H9 (cell line): ENCODE results near the gene LST1. TPM values are rescaled to one million over a fixed set of nuclear protein-coding genes. Genes with fewer than 3 reads are reported as not detected.

ENCODE experiments used
- DNase-seq: peaks from one replicate; pipeline ENCODE4 v3.0.0-alpha.2; 2017
- H2AFZ ChIP-seq: one replicate; pipeline ENCODE4 v1.6.1; 2013; ENCODE audit warnings: mild to moderate bottlenecking, low read length, control low read depth, moderate library complexity
- H2AK5ac ChIP-seq: 2 replicates; pipeline ENCODE4 v1.6.1; 2013; ENCODE audit warnings: low read length, control low read depth, mixed read lengths; ENCODE audit not compliant: insufficient read length
- H2BK120ac ChIP-seq: one replicate; pipeline ENCODE4 v1.6.1; 2013; ENCODE audit warnings: low read depth, mild to moderate bottlenecking, low read length, control low read depth, inconsistent platforms; ENCODE audit not compliant: poor library complexity, severe bottlenecking
- H2BK12ac ChIP-seq: 2 replicates; pipeline ENCODE4 v1.6.1; 2013; ENCODE audit warnings: low read length, control low read depth, mixed read lengths, low read depth; ENCODE audit not compliant: insufficient read length
- H2BK15ac ChIP-seq: 2 replicates; pipeline ENCODE4 v1.6.1; 2013; ENCODE audit warnings: low read depth, low read length, control low read depth
- H2BK20ac ChIP-seq: one replicate; pipeline ENCODE4 v1.6.1; 2013; ENCODE audit warnings: low read depth, mild to moderate bottlenecking, low read length, control low read depth, inconsistent platforms; ENCODE audit not compliant: poor library complexity, severe bottlenecking
- H2BK5ac ChIP-seq: 2 replicates; pipeline ENCODE4 v1.6.1; 2013; ENCODE audit warnings: low read length, control low read depth, mixed read lengths; ENCODE audit not compliant: insufficient read length
- H3K14ac ChIP-seq: 2 replicates; pipeline ENCODE4 v1.6.1; 2013; ENCODE audit warnings: low read length, control low read depth; ENCODE audit not compliant: insufficient read depth
- H3K18ac ChIP-seq: 2 replicates; pipeline ENCODE4 v1.6.1; 2013; ENCODE audit warnings: low read depth, mild to moderate bottlenecking, mixed read lengths, low read length, control low read depth; ENCODE audit not compliant: insufficient read length
- H3K23ac ChIP-seq: 2 replicates; pipeline ENCODE4 v1.6.1; 2013; ENCODE audit warnings: low read length, control low read depth, mixed read lengths, low read depth; ENCODE audit not compliant: insufficient read length
- H3K23me2 ChIP-seq: 2 replicates; pipeline ENCODE4 v1.6.1; 2013; ENCODE audit warnings: low read depth, mild to moderate bottlenecking, mixed read lengths, low read length, control low read depth; ENCODE audit not compliant: insufficient read length, poor library complexity, severe bottlenecking
- H3K27ac ChIP-seq: 2 replicates; pipeline ENCODE4 v1.5.1; 2013; ENCODE audit warnings: low read length, control low read depth, mixed read lengths, low read depth; ENCODE audit not compliant: insufficient read length
- H3K27me3 ChIP-seq: 2 replicates; pipeline ENCODE4 v1.6.1; 2013; ENCODE audit warnings: low read length, control low read depth, inconsistent platforms; ENCODE audit not compliant: insufficient read depth
- H3K4ac ChIP-seq: 2 replicates; pipeline ENCODE4 v1.6.1; 2013; ENCODE audit warnings: low read depth, mild to moderate bottlenecking, control low read depth, inconsistent platforms, low read length, moderate library complexity
- H3K4me1 ChIP-seq: 2 replicates; pipeline ENCODE4 v1.6.1; 2013; ENCODE audit warnings: low read length, control low read depth, inconsistent platforms; ENCODE audit not compliant: insufficient read depth
- H3K4me2 ChIP-seq: 2 replicates; pipeline ENCODE4 v1.6.1; 2013; ENCODE audit warnings: low read length, control low read depth, mixed read lengths; ENCODE audit not compliant: insufficient read length, insufficient read depth
- H3K56ac ChIP-seq: 2 replicates; pipeline ENCODE4 v1.6.1; 2013; ENCODE audit warnings: low read depth, mild to moderate bottlenecking, mixed read lengths, low read length, control low read depth; ENCODE audit not compliant: insufficient read length
- H3K79me1 ChIP-seq: 2 replicates; pipeline ENCODE4 v1.6.1; 2013; ENCODE audit warnings: low read depth, mild to moderate bottlenecking, moderate library complexity, low read length, control low read depth, inconsistent platforms; ENCODE audit not compliant: insufficient read depth, poor library complexity, severe bottlenecking
- H3K79me2 ChIP-seq: 2 replicates; pipeline ENCODE4 v1.6.1; 2013; ENCODE audit warnings: low read length, control low read depth, inconsistent platforms; ENCODE audit not compliant: insufficient read depth
- H3K9ac ChIP-seq: 2 replicates; pipeline ENCODE4 v1.6.1; 2013; ENCODE audit warnings: low read length, control low read depth, mixed read lengths; ENCODE audit not compliant: insufficient read length; ENCODE audit errors: extremely low read depth
- H3K9me3 ChIP-seq: one replicate; pipeline ENCODE4 v1.6.1; 2013; ENCODE audit warnings: low read depth, low read length, inconsistent platforms; ENCODE audit not compliant: control insufficient read depth
- H3T11ph ChIP-seq: one replicate; pipeline ENCODE4 v1.6.1; 2013; ENCODE audit warnings: mild to moderate bottlenecking, low read length, control low read depth, inconsistent platforms
- H4K20me1 ChIP-seq: one replicate; pipeline ENCODE4 v1.6.1; 2013; ENCODE audit not compliant: control insufficient read depth, insufficient read length, insufficient read depth
- H4K5ac ChIP-seq: 2 replicates; pipeline ENCODE4 v1.6.1; 2013; ENCODE audit warnings: low read depth, mild to moderate bottlenecking, mixed read lengths, low read length, control low read depth; ENCODE audit not compliant: insufficient read length
- H4K8ac ChIP-seq: replicated peaks from 2 replicates; pipeline ENCODE4 v1.6.1; 2013; ENCODE audit warnings: low read length, control low read depth, mixed read lengths, low read depth; ENCODE audit not compliant: insufficient read length
- H4K91ac ChIP-seq: 2 replicates; pipeline ENCODE4 v1.6.1; 2013; ENCODE audit warnings: low read depth, mild to moderate bottlenecking, moderate library complexity, mixed read lengths, low read length, control low read depth; ENCODE audit not compliant: insufficient read length
- H3K27ac Mint-ChIP-seq, 3 experiments: 2 replicates in 2 of 3; 3 replicates in 1 of 3; pipeline ENCODE4 v1.8.0; 2020 to 2021; ENCODE audit warnings: mixed read lengths in 3 of 3, mild to moderate bottlenecking in 1 of 3, moderate library complexity in 1 of 3
- H3K27me3 Mint-ChIP-seq: 2 replicates; pipeline ENCODE4 v1.8.0; 2021; ENCODE audit warnings: low read depth, mild to moderate bottlenecking, moderate library complexity, mixed read lengths
- H3K36me3 Mint-ChIP-seq, 3 experiments: 2 replicates in 2 of 3; 3 replicates in 1 of 3; pipeline ENCODE4 v1.8.0; 2020 to 2021; ENCODE audit warnings: low read depth in 3 of 3, mixed read lengths in 3 of 3; ENCODE audit not compliant: insufficient read depth in 1 of 3
- H3K4me1 Mint-ChIP-seq, 2 experiments: 2 replicates each; pipeline ENCODE4 v1.8.0; 2020; ENCODE audit warnings: mixed read lengths in 2 of 2
- H3K4me3 Mint-ChIP-seq, 2 experiments: 2 replicates in 1 of 2; 3 replicates in 1 of 2; pipeline ENCODE4 v1.8.0; 2020 to 2021; ENCODE audit warnings: mild to moderate bottlenecking in 2 of 2, mixed read lengths in 2 of 2, moderate library complexity in 1 of 2
- H3K9me3 Mint-ChIP-seq, 2 experiments: 2 replicates in 1 of 2; 3 replicates in 1 of 2; pipeline ENCODE4 v1.8.0; 2020; ENCODE audit warnings: mild to moderate bottlenecking in 2 of 2, mixed read lengths in 2 of 2, moderate library complexity in 1 of 2
- WGBS: extraction: QIAGEN DNeasy Blood & Tissue Kit; methylation state at CpG from one replicate; pipeline ENCODE4 v1.1.7; 2013; ENCODE audit warnings: missing lambda C conversion rate, low lambda C conversion rate, mixed read lengths; ENCODE audit not compliant: insufficient read length; ENCODE audit errors: extremely low coverage; 5-methylcytosine and 5-hydroxymethylcytosine counted together
- total RNA-seq: library from RNA; stranded (reverse); gene quantifications from 2 replicates; pipeline ENCODE4 v1.2.1, GENCODE V29; 2021
- TF ChIP-seq, protein P1 (sequence below): fragments of 200-600 bp; sonication (generic); conservative IDR thresholded peaks from 3 replicates; pipeline ENCODE4 v1.8.0; 2021; ENCODE audit warnings: antibody characterized with exemption, mild to moderate bottlenecking

The LST1 gene
- total RNA-seq, 1 experiment from 2014 or later, result not detected

DNA sequence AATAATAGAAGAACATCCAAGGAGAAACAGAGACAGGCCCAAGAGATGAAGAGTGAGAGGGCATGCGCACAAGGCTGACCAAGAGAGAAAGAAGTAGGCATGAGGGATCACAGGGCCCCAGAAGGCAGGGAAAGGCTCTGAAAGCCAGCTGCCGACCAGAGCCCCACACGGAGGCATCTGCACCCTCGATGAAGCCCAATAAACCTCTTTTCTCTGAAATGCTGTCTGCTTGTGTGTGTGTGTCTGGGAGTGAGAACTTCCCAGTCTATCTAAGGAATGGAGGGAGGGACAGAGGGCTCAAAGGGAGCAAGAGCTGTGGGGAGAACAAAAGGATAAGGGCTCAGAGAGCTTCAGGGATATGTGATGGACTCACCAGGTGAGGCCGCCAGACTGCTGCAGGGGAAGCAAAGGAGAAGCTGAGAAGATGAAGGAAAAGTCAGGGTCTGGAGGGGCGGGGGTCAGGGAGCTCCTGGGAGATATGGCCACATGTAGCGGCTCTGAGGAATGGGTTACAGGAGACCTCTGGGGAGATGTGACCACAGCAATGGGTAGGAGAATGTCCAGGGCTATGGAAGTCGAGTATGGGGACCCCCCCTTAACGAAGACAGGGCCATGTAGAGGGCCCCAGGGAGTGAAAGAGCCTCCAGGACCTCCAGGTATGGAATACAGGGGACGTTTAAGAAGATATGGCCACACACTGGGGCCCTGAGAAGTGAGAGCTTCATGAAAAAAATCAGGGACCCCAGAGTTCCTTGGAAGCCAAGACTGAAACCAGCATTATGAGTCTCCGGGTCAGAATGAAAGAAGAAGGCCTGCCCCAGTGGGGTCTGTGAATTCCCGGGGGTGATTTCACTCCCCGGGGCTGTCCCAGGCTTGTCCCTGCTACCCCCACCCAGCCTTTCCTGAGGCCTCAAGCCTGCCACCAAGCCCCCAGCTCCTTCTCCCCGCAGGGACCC is 11.7 kb upstream of the LST1 start:
- H4K5ac ChIP-seq, result no peak overlapping the region
- peaks cover 26% of the 10 kb centered on the region for H3K27me3 Mint-ChIP-seq
- H3K27me3 ChIP-seq, result no peaks in the 10 kb centered on the region
- no peak overlapping the region for H2AK5ac ChIP-seq
- H3K9me3 Mint-ChIP-seq, result no peaks in the 10 kb centered on the region; a peak in 1 of 5 replicates
- H3K27ac Mint-ChIP-seq, result no peak overlapping the region
- no peak overlapping the region for H3K4me2 ChIP-seq
- H3K79me1 ChIP-seq, result no peaks in the 10 kb centered on the region
- H3K23me2 ChIP-seq, result peaks cover 3% of the 10 kb centered on the region
- TF ChIP-seq, protein P1, sequence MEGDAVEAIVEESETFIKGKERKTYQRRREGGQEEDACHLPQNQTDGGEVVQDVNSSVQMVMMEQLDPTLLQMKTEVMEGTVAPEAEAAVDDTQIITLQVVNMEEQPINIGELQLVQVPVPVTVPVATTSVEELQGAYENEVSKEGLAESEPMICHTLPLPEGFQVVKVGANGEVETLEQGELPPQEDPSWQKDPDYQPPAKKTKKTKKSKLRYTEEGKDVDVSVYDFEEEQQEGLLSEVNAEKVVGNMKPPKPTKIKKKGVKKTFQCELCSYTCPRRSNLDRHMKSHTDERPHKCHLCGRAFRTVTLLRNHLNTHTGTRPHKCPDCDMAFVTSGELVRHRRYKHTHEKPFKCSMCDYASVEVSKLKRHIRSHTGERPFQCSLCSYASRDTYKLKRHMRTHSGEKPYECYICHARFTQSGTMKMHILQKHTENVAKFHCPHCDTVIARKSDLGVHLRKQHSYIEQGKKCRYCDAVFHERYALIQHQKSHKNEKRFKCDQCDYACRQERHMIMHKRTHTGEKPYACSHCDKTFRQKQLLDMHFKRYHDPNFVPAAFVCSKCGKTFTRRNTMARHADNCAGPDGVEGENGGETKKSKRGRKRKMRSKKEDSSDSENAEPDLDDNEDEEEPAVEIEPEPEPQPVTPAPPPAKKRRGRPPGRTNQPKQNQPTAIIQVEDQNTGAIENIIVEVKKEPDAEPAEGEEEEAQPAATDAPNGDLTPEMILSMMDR, result peak; percentile 40; the same call in 2 of the 3 replicates
- H3K18ac ChIP-seq, result no peak overlapping the region
- no peak overlapping the region for H3K56ac ChIP-seq
- peak; percentile 52 for DNase-seq
- no peak overlapping the region for H2BK15ac ChIP-seq
- no peak overlapping the region for H2BK5ac ChIP-seq
- H2BK120ac ChIP-seq, result no peak overlapping the region
- no CpG with 5 or more reads among the region's 14 CpGs for WGBS
- H4K8ac ChIP-seq, result no peak overlapping the region
- peaks cover 13 to 23% of the 10 kb centered on the region in 2 experiments for H3K4me1 Mint-ChIP-seq
- H4K91ac ChIP-seq, result no peak overlapping the region
- H3K9ac ChIP-seq, result no peak overlapping the region
- H3K23ac ChIP-seq, result no peak overlapping the region
- H3K27ac ChIP-seq, result no peak overlapping the region
- H2BK12ac ChIP-seq, result no peak overlapping the region
- no peaks in the 10 kb centered on the region for H3K4me1 ChIP-seq
- no peaks in the 10 kb centered on the region for H4K20me1 ChIP-seq
- H3K14ac ChIP-seq, result no peak overlapping the region
- H3K79me2 ChIP-seq, result no peaks in the 10 kb centered on the region
- no peak overlapping the region for H2BK20ac ChIP-seq
- no peak overlapping the region for H3T11ph ChIP-seq
- H3K4me3 Mint-ChIP-seq, result peak overlapping the region in 1 of 2 experiments; percentile 52; a peak in 2 of 5 replicates
- no peaks in the 10 kb centered on the region for H3K9me3 ChIP-seq
- H3K36me3 Mint-ChIP-seq, result no peaks in the 10 kb centered on the region
- no peak overlapping the region for H3K4ac ChIP-seq
- no peak overlapping the region for H2AFZ ChIP-seq
